ENCODE results near the gene DRC3. TPM values are rescaled to one million over a fixed set of nuclear protein-coding genes. Genes with fewer than 3 reads are reported as not detected.

The DRC3 gene
- total RNA-seq, 3 donors from 2014 or later, result 1.0 to 3.3 (median 1.4) TPM

DNA sequence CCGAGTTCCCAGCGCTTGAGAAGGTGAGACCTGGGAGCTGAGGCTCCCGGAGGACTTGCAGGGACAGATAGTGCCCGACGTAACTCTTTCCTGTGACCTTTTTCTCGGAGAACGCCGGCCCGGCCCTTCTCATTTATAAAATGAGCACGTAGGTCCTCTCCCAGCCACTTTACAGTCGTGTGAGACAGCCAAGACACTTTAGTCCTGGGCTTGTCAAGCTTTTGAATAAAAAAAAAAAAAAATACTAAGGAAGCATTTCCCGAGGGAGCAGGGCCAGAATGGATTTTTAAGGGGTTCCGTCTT is 241 bp downstream of the DRC3 start:
- H3K4me1 ChIP-seq (ENCODE audit: low read depth), result peaks cover 10% of the 10 kb centered on the region
- intact Hi-C loops (cut with DNase I, micrococcal nuclease), result no loop called here
- no peak for ATAC-seq
- no peaks in the 10 kb centered on the region for H3K36me3 ChIP-seq (ENCODE audit: low read depth)
- H3K4me3 ChIP-seq, result no peak overlapping the region
- DNase-seq, result no peak
- TF ChIP-seq, protein P1, sequence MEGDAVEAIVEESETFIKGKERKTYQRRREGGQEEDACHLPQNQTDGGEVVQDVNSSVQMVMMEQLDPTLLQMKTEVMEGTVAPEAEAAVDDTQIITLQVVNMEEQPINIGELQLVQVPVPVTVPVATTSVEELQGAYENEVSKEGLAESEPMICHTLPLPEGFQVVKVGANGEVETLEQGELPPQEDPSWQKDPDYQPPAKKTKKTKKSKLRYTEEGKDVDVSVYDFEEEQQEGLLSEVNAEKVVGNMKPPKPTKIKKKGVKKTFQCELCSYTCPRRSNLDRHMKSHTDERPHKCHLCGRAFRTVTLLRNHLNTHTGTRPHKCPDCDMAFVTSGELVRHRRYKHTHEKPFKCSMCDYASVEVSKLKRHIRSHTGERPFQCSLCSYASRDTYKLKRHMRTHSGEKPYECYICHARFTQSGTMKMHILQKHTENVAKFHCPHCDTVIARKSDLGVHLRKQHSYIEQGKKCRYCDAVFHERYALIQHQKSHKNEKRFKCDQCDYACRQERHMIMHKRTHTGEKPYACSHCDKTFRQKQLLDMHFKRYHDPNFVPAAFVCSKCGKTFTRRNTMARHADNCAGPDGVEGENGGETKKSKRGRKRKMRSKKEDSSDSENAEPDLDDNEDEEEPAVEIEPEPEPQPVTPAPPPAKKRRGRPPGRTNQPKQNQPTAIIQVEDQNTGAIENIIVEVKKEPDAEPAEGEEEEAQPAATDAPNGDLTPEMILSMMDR (IDR thresholded peaks at IDR 0.05), result no peak
- no peaks in the 10 kb centered on the region for H3K9me3 ChIP-seq

DNA sequence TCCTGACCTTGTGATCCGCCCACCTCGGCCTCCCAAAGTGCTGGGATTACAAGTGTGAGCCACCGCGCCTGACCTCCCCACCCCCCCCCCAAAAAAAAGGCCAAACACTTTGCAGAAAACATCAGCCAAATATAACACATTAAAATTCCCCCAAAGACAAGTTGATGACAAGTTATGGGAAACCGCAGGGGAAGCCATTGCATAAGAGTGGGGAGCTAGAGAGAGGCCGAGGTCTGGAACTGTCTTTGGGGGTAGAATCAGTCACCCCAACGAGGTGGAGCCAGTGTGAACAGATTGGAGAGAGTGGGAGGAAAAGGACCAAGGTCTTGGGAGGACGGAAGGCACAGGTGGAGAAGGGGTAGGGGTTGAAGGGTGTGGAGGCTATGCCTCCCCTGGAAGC is 2.8 kb downstream of the DRC3 start:
- H3K4me3 ChIP-seq, result no peak overlapping the region
- TF ChIP-seq, protein P1 (IDR thresholded peaks at IDR 0.05), result no peak
- no peaks in the 10 kb centered on the region for H3K9me3 ChIP-seq
- no peaks in the 10 kb centered on the region for H3K36me3 ChIP-seq (ENCODE audit: low read depth)
- ATAC-seq (no peak), DNase-seq (no peak)
- H3K4me1 ChIP-seq (ENCODE audit: low read depth), result peaks cover 10% of the 10 kb centered on the region
- intact Hi-C loops (cut with DNase I, micrococcal nuclease), result no loop called here

DNA sequence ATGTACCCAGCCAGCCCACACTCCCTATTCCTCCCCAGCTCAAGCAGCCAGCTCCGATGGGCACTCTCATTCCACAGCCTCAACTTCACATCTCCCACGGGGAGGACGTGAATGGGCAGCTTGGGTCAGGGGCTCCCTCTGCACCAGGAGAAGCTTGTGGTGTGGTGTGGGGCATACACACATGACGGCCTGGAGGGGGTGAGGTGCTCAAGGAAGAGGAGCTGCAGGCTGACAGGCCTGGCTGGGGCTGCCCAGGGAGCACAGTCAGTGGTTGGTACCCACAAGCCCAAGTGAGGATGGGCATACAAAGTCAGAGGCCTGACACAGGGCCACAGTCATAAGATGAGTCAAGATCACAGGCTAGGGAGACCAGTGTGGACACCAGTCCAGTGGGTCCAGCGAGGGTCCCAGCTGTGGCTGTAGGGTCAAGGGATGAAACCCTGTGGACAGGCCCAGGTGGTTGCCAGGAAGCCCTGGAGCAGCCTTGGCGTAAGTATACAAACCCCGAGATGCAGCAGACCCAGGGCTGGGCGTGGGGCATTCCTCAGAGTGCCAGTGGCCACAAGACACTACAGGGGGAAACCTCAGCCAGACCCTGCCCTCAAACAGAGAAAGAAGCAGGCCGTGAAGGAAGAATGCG is 4.4 kb downstream of the DRC3 start:
- TF ChIP-seq, protein P1 (IDR thresholded peaks at IDR 0.05), result no peak
- ATAC-seq (no peak), DNase-seq (no peak)
- intact Hi-C loops (cut with DNase I, micrococcal nuclease), result no loop called here
- Histone ChIP-seq H3K4me3 (no peak overlapping the region), H3K4me1 (ENCODE audit: low read depth) (no peaks in the 10 kb centered on the region), H3K9me3 (no peaks in the 10 kb centered on the region), H3K36me3 (ENCODE audit: low read depth) (no peaks in the 10 kb centered on the region)

DNA sequence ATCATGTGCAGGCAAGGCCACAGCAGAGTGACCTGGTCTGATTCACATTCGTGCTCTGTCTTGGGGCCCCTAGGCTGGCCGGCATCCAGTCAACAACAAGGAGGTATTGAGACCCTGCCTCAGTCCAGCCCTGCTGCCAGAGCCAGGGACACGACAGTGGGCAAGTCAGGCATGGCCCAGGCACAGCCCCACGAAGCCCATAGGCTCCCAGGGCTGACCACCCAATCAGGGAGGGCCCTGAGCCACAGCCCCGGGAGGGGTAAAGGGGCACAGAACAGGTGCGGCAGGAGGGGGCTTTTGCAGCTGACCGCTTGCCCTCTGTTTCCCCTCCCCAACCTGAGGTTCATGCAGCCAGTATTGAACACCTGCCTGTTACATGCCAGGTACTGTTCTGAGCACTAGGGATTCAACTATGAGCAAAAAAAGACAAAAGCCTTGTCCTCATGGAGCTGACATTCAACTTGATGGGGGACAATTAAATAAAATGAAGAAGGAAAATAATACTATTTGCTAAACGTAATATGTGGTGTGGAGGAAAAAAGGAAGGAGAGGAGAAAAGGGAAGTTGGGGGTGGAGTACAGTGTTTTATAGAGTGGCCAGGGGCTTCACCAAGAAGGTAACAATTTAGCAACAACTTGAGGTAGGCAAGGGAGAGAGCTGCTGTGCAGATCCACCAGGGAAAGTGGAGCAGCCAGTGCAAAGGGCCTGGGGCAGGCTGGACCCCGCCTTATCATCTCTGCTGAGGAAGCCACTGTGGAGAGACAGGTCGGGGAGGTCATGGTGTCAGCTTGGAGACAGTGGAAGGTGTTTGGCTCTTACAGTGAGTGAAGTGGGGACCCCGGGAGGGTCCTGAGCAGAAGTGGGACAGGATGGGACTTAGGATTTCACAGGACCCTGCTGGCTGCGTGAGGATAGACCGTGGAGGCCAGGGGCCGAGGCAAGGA is 6.1 kb downstream of the DRC3 start:
- no peaks in the 10 kb centered on the region for H3K4me1 ChIP-seq (ENCODE audit: low read depth)
- no peak overlapping the region for H3K4me3 ChIP-seq
- no peaks in the 10 kb centered on the region for H3K36me3 ChIP-seq (ENCODE audit: low read depth)
- H3K9me3 ChIP-seq, result no peaks in the 10 kb centered on the region
- DNase-seq, result no peak
- intact Hi-C loops (cut with DNase I, micrococcal nuclease), result no loop called here
- TF ChIP-seq, protein P1 (IDR thresholded peaks at IDR 0.05), result no peak
- ATAC-seq, result no peak

DNA sequence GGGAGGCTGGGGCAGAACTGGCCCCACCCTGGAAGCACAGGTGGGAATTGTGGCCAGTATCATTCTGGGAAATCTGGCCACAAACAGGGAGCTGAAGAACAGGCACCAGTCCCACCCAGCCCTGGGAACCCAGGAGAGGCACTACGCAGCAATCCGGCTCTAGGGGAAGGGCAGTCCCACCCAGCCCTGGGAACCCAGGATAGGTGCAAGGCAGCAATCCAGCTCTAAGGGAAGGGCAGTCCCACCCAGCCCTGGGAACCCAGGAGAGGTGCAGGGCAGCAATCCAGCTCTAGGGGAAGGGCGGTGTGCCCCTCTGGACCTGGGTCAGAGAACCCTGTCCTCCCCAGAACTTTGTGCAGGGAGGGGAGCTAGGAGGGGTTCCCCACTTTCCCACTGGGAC is 7.1 kb downstream of the DRC3 start:
- ATAC-seq (peak; percentile 83), DNase-seq (no peak)
- H3K36me3 ChIP-seq (ENCODE audit: low read depth), result no peaks in the 10 kb centered on the region
- H3K4me1 ChIP-seq (ENCODE audit: low read depth), result no peaks in the 10 kb centered on the region
- H3K4me3 ChIP-seq, result no peak overlapping the region
- intact Hi-C loops (cut with DNase I, micrococcal nuclease), result loop anchor here in 1 of 2 donors (10.0 kb wide), 1 partner anchor 55 kb away; the partner anchor contains the start of genes ATPAF2 and GID4
- TF ChIP-seq, protein P1 (IDR thresholded peaks at IDR 0.05), result no peak
- H3K9me3 ChIP-seq, result no peaks in the 10 kb centered on the region

Measured in mucosa of descending colon (tissue), 3 donors.